ENCODE measurements around the gene ELOVL2. TPM values are rescaled to one million over a fixed set of nuclear protein-coding genes. Genes with fewer than 3 reads are reported as not detected.
"Not testable (repeated sequence)": the region's sequence is repeated elsewhere in the genome, so short reads cannot be mapped to it uniquely, and the experiment has no call there.

ELOVL2 gene
- total RNA-seq, 1 donor from 2014 or later = not detected

- intact Hi-C loops (cut with micrococcal nuclease) = no loop called here
Measured at GRCh38 chr6:10989587-10989986, 54.5 kb downstream of the ELOVL2 start.

- intact Hi-C loops (cut with micrococcal nuclease) = not testable (repeated sequence)
Measured at GRCh38 chr6:10984959-10985358, 59.1 kb downstream of the ELOVL2 start.

- intact Hi-C loops (cut with micrococcal nuclease) = no loop called here
Measured at GRCh38 chr6:10981409-10981808, 62.7 kb downstream of the ELOVL2 start.

- intact Hi-C loops (cut with micrococcal nuclease) = no loop called here
Measured at GRCh38 chr6:10979603-10980002, 64.5 kb downstream of the ELOVL2 start.

GRCh38 chr6:10977231-10977968, 66.7 kb downstream of the ELOVL2 start:
- intact Hi-C loops (cut with micrococcal nuclease) = no loop called here

- intact Hi-C loops (cut with micrococcal nuclease) = no loop called here
Measured at GRCh38 chr6:10976571-10976970, 67.5 kb downstream of the ELOVL2 start.

- intact Hi-C loops (cut with micrococcal nuclease) = no loop called here
Measured at GRCh38 chr6:10972196-10972595, 71.9 kb downstream of the ELOVL2 start.

GRCh38 chr6:10970731-10971130, 73.4 kb downstream of the ELOVL2 start:
- intact Hi-C loops (cut with micrococcal nuclease) = no loop called here

- intact Hi-C loops (cut with micrococcal nuclease) = no loop called here
Measured at GRCh38 chr6:10968776-10969175, 75.3 kb downstream of the ELOVL2 start.

GRCh38 chr6:10964684-10965083, 79.4 kb downstream of the ELOVL2 start:
- intact Hi-C loops (cut with micrococcal nuclease) = no loop called here

GRCh38 chr6:10963113-10963512, 81.0 kb downstream of the ELOVL2 start:
- intact Hi-C loops (cut with micrococcal nuclease) = no loop called here

- intact Hi-C loops (cut with micrococcal nuclease) = no loop called here
Measured at GRCh38 chr6:10962673-10963072, 81.4 kb downstream of the ELOVL2 start.

- intact Hi-C loops (cut with micrococcal nuclease) = no loop called here
Measured at GRCh38 chr6:10961837-10962236, 82.3 kb downstream of the ELOVL2 start.

- intact Hi-C loops (cut with micrococcal nuclease) = no loop called here
Measured at GRCh38 chr6:10960171-10960570, 83.9 kb downstream of the ELOVL2 start.

GRCh38 chr6:10957414-10957886, 86.7 kb downstream of the ELOVL2 start:
- intact Hi-C loops (cut with micrococcal nuclease) = loop anchor here (10.0 kb wide), 1 partner anchor 187 kb away; no protein-coding TSS in a partner anchor

- intact Hi-C loops (cut with micrococcal nuclease) = loop anchor here (10.0 kb wide), 1 partner anchor 188 kb away; no protein-coding TSS in a partner anchor
Measured at GRCh38 chr6:10956776-10957175, 87.3 kb downstream of the ELOVL2 start.

GRCh38 chr6:10954590-10955010, 89.5 kb downstream of the ELOVL2 start:
- intact Hi-C loops (cut with micrococcal nuclease) = loop anchor here (1.0 to 10.0 kb wide), 4 partner anchors 115 to 621 kb away; no protein-coding TSS in a partner anchor

GRCh38 chr6:10951675-10952282, 92.3 kb downstream of the ELOVL2 start:
- intact Hi-C loops (cut with micrococcal nuclease) = loop anchor here (10.0 kb wide), 1 partner anchor 193 kb away; no protein-coding TSS in a partner anchor

GRCh38 chr6:10949579-10950490, 94.3 kb downstream of the ELOVL2 start:
- intact Hi-C loops (cut with micrococcal nuclease) = loop anchor here (10.0 kb wide), 1 partner anchor 195 kb away; no protein-coding TSS in a partner anchor

GRCh38 chr6:10947966-10948365, 96.1 kb downstream of the ELOVL2 start:
- intact Hi-C loops (cut with micrococcal nuclease) = no loop called here

- intact Hi-C loops (cut with micrococcal nuclease) = no loop called here
Measured at GRCh38 chr6:10945845-10946244, 98.3 kb downstream of the ELOVL2 start.

Measured in T-helper 1 cell treated with Interleukin-12 subunit alpha and Interleukin-12 subunit beta and Interleukin-4 antibody, amounts not matched to agents 30 ng/mL and 1 ng/mL, for 36 hours (primary cell).